GM04503 (cell line): Measurements from ENCODE around the gene ZG16B.

Experiments
- DNase-seq: peaks from one replicate; pipeline ENCODE4 v3.0.0-alpha.2; 2012; ENCODE audit warnings: low read depth

The ZG16B gene

GRCh38 chr16:2867987-2868789, 38.1 kb downstream of the ZG16B start:
- DNase-seq = peak; percentile 58

GRCh38 chr16:2871926-2872325, 41.8 kb downstream of the ZG16B start:
- no peak for DNase-seq

GRCh38 chr16:2874032-2874911, 44.2 kb downstream of the ZG16B start:
- no peak for DNase-seq

- no peak for DNase-seq
Measured at GRCh38 chr16:2874912-2875362, 44.8 kb downstream of the ZG16B start.

GRCh38 chr16:2879854-2880508, 49.9 kb downstream of the ZG16B start:
- DNase-seq = no peak
